K562 (cell line): ENCODE results near the gene TMEM107. TPM values are rescaled to one million over a fixed set of nuclear protein-coding genes. Genes with fewer than 3 reads are reported as not detected.

ENCODE experiments used
- CTBP1 ChIP-seq: fragments of 450-650 bp; IDR thresholded peaks from 2 replicates; pipeline ENCODE4 v1.6.1; 2016; ENCODE audit warnings: borderline replicate concordance
- EP400 ChIP-seq: fragments of 450-650 bp; IDR thresholded peaks from 2 replicates; pipeline ENCODE4 v1.6.1; 2017; ENCODE audit warnings: antibody characterized with exemption, mild to moderate bottlenecking, moderate library complexity
- ERF ChIP-seq: fragments of 450-650 bp; formaldehyde crosslinking; IDR thresholded peaks from 2 replicates; pipeline ENCODE4 v1.4.0; 2020; ENCODE audit warnings: mild to moderate bottlenecking, mixed read lengths
- GTF2E2 ChIP-seq: fragments of 200-800 bp; sonication (Bioruptor generic); IDR thresholded peaks from 2 replicates; pipeline ENCODE4 v1.6.1; 2016; ENCODE audit warnings: missing genetic modification characterization, missing compliant biosample characterization
- HDAC2 ChIP-seq: fragments of 450-650 bp; IDR thresholded peaks from 2 replicates; pipeline ENCODE4 v1.6.1; 2016; ENCODE audit warnings: mild to moderate bottlenecking
- KDM5B ChIP-seq: fragments of 200-600 bp; sonication (generic); IDR thresholded peaks from 2 replicates; pipeline ENCODE4 v1.6.1; 2012; ENCODE audit warnings: low read depth, mild to moderate bottlenecking, moderate library complexity, low read length, control low read depth, inconsistent platforms; ENCODE audit not compliant: insufficient replicate concordance
- MAX ChIP-seq: sonication (generic); formaldehyde crosslinking; IDR thresholded peaks from 2 replicates; pipeline ENCODE4 v1.9.0; 2022; ENCODE audit warnings: mild to moderate bottlenecking, missing genetic modification reagents
- MECOM ChIP-seq: fragments of 250-450 bp; sonication (Bioruptor Pico); IDR thresholded peaks from 2 replicates; pipeline ENCODE4 v1.8.0; 2022; ENCODE audit warnings: inconsistent platforms
- POLR2A ChIP-seq: fragments of 450-650 bp; conservative IDR thresholded peaks from 2 replicates; pipeline ENCODE4 v1.6.1; 2016
- RBFOX2 ChIP-seq: fragments of 200-400 bp; formaldehyde crosslinking; IDR thresholded peaks from 2 replicates; pipeline ENCODE4 v1.6.1; 2017; ENCODE audit warnings: low read depth, mild to moderate bottlenecking, low read length, moderate library complexity
- TOE1 ChIP-seq, 2 experiments: fragments of 450-650 bp in 1 of 2; sonication (generic) in 1 of 2; formaldehyde crosslinking in 1 of 2; IDR thresholded peaks; 2 replicates each; pipeline versions ENCODE4 v1.7.1 to v1.8.0; 2016 to 2022; ENCODE audit warnings: borderline replicate concordance in 2 of 2, mild to moderate bottlenecking in 2 of 2, antibody characterized with exemption in 1 of 2, inconsistent platforms in 1 of 2, low read depth in 1 of 2, missing genetic modification reagents in 1 of 2, moderate library complexity in 1 of 2
- ZBTB11 ChIP-seq, 3 experiments: fragments of 200-800 bp in 1 of 3; fragments of 250-450 bp in 1 of 3; fragments of 450-650 bp in 1 of 3; sonication (Bioruptor Pico) in 1 of 3; sonication (Bioruptor generic) in 1 of 3; formaldehyde crosslinking in 1 of 3; IDR thresholded peaks; 2 replicates each; pipeline versions ENCODE4 v1.6.1 to v1.8.0; 2016 to 2022; ENCODE audit warnings: mild to moderate bottlenecking in 2 of 3, missing genetic modification characterization in 2 of 3, missing compliant biosample characterization in 1 of 3, moderate library complexity in 1 of 3
- ZKSCAN3 ChIP-seq: fragments of 250-450 bp; sonication (Bioruptor Pico); IDR thresholded peaks from 2 replicates; pipeline ENCODE4 v1.4.0; 2020
- ZNF133 ChIP-seq: fragments of 250-450 bp; sonication (Bioruptor Pico); IDR thresholded peaks from 2 replicates; pipeline ENCODE4 v1.4.0; 2020; ENCODE audit warnings: mild to moderate bottlenecking
- ZNF134 ChIP-seq: fragments of 250-450 bp; sonication (Bioruptor Pico); conservative IDR thresholded peaks from 2 replicates; pipeline ENCODE4 v1.4.0; 2020
- ZNF143 ChIP-seq: sonication (generic); formaldehyde crosslinking; IDR thresholded peaks from 2 replicates; pipeline ENCODE4 v1.9.0; 2022; ENCODE audit warnings: mild to moderate bottlenecking, missing genetic modification reagents
- ZNF165 ChIP-seq: fragments of 250-450 bp; sonication (Bioruptor Pico); IDR thresholded peaks from 2 replicates; pipeline ENCODE4 v1.4.0; 2020; ENCODE audit warnings: borderline replicate concordance
- polyA plus RNA-seq, 8 experiments: library from polyadenylated mRNA; depleted of rRNA in 4 of 8; stranded (reverse) in 5 of 8; unstranded in 3 of 8; fragments of >200 nt; fragmentation: Nextera tagmentation in 2 of 8; fragmentation: Illumina TruSeq in 1 of 8; extraction: Ambion mirVana in 2 of 8; extraction: Trizol in 1 of 8; gene quantifications; 2 replicates each; pipeline versions ENCODE4 v1.2.1 to v1.2.3, GENCODE V29; 2011 to 2014; ENCODE audit warnings: inconsistent platforms in 1 of 8, missing spikeins in 1 of 8
- total RNA-seq, 7 experiments: library from RNA; depleted of rRNA in 6 of 7; stranded (reverse); fragments of >200 nt in 6 of 7; fragmentation: Illumina TruSeq in 2 of 7; extraction: Trizol in 2 of 7; gene quantifications; 2 replicates each; pipeline versions ENCODE4 v1.2.1 to v1.2.3, GENCODE V29; 2011 to 2021; ENCODE audit warnings: low replicate concordance in 1 of 7
- TF ChIP-seq, protein P1 (sequence below), 2 experiments: fragments of 450-650 bp; conservative IDR thresholded peaks; 2 replicates each; pipeline ENCODE4 v1.6.1; 2017; ENCODE audit warnings: mild to moderate bottlenecking in 2 of 2, moderate library complexity in 2 of 2
- TF ChIP-seq, protein P2 (sequence below): fragments of 450-650 bp; formaldehyde crosslinking; IDR thresholded peaks from 2 replicates; pipeline ENCODE4 v1.4.0; 2020; ENCODE audit warnings: mild to moderate bottlenecking, moderate library complexity

The TMEM107 gene
- total and polyA plus RNA-seq, 9 of the 15 experiments (the other 6 are each of a cell fraction or from before 2014, with no cell fraction given), result 7.1 to 26.2 (median 16.9) TPM

DNA sequence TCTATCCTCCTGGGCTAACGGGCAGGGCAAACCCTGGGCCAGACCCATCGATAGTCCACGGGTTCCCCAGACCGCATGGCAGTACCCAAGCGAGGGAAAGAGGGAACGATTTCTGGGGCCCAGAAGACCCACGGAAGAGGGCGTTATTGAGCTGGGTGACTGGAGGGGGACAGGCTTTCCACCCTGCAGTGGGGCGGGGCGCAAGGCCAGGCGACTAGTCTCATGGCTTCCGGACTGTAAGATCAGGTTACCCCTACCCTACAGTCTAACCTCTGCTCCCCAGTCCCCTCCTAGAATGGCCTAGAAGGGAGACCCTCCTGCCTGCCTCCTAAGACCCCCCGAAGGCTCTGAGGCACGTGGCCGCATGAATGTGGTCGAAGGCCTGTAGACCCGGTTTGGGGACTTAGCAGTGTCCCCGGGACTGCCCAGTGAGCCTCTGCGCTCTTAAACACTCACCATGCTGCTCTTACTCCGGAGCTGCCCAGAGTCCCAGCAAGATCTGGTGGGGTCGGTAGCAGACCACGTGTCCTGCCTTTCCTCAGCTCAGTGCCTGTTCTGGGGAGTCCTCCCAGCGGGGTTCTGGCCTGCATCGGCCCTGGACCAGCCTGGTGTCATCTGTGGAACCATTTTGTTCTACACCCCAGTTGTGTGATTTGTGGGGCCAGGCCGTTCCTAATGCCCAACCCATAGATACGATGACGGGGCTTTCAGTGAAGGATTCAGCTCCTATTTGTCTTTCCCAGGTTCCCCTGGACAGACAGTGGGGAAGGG lies 47.4 kb upstream of the TMEM107 start (continued):
- peak; percentile 57; the same call in 1 of the 2 replicates for TF ChIP-seq TOE1 (IDR thresholded peaks at IDR 0.05; ENCODE audit: borderline replicate concordance)
- no peak for TF ChIP-seq TOE1 (CRISPR knock-in tag; IDR thresholded peaks at IDR 0.05; ENCODE audit: borderline replicate concordance, low read depth)
- TF ChIP-seq HDAC2, result no peak
- no peak for TF ChIP-seq MECOM (CRISPR knock-in tag)
- peak; percentile 90; the same call in 1 of the 2 replicates for TF ChIP-seq EP400
- no peak for TF ChIP-seq ZNF133 (CRISPR knock-in tag)
- TF ChIP-seq ERF (CRISPR knock-in tag), result peak; percentile 75; the same call in 1 of the 2 replicates
- TF ChIP-seq, protein P1, sequence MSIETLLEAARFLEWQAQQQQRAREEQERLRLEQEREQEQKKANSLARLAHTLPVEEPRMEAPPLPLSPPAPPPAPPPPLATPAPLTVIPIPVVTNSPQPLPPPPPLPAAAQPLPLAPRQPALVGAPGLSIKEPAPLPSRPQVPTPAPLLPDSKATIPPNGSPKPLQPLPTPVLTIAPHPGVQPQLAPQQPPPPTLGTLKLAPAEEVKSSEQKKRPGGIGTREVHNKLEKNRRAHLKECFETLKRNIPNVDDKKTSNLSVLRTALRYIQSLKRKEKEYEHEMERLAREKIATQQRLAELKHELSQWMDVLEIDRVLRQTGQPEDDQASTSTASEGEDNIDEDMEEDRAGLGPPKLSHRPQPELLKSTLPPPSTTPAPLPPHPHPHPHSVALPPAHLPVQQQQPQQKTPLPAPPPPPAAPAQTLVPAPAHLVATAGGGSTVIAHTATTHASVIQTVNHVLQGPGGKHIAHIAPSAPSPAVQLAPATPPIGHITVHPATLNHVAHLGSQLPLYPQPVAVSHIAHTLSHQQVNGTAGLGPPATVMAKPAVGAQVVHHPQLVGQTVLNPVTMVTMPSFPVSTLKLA (conservative IDR thresholded peaks at IDR 0.05), result peak in 1 of 2 experiments; percentile 73
- peak; percentile 47 for TF ChIP-seq KDM5B
- TF ChIP-seq, protein P2, sequence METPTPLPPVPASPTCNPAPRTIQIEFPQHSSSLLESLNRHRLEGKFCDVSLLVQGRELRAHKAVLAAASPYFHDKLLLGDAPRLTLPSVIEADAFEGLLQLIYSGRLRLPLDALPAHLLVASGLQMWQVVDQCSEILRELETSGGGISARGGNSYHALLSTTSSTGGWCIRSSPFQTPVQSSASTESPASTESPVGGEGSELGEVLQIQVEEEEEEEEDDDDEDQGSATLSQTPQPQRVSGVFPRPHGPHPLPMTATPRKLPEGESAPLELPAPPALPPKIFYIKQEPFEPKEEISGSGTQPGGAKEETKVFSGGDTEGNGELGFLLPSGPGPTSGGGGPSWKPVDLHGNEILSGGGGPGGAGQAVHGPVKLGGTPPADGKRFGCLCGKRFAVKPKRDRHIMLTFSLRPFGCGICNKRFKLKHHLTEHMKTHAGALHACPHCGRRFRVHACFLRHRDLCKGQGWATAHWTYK (CRISPR knock-in tag), result peak; percentile 72; the same call in 1 of the 2 replicates
- peak; percentile 60 for TF ChIP-seq RBFOX2
- peak; percentile 59 for TF ChIP-seq POLR2A
- 0 out of 2 replicates have a peak, but pooled peaks have one; percentile 18 for TF ChIP-seq ZNF134 (CRISPR knock-in tag)
- peak; percentile 72 for TF ChIP-seq MAX (CRISPR knock-in tag)
- TF ChIP-seq GTF2E2, result peak; percentile 41; the same call in 1 of the 2 replicates
- TF ChIP-seq CTBP1, result no peak
- no peak for TF ChIP-seq ZNF143 (CRISPR knock-in tag)
- TF ChIP-seq ZBTB11 (CRISPR knock-in tag; IDR thresholded peaks at IDR 0.05), result peak in 1 of 3 experiments; percentile 78; a peak in 2 of 6 replicates
- TF ChIP-seq ZNF165 (CRISPR knock-in tag), result peak; percentile 58; the same call in 1 of the 2 replicates
- TF ChIP-seq ZKSCAN3 (CRISPR knock-in tag), result 0 out of 2 replicates have a peak, but pooled peaks have one; percentile 33
